Astrocyte (in vitro differentiated cells and primary cell): ENCODE results near the gene UBE2D2. TPM values are rescaled to one million over a fixed set of nuclear protein-coding genes. Genes with fewer than 3 reads are reported as not detected.
"Not testable (repeated sequence)": the region's sequence is repeated elsewhere in the genome, so short reads cannot be mapped to it uniquely, and the experiment has no call there.

Experiments used
- DNase-seq: peaks from one replicate; pipeline ENCODE4 v3.0.0-alpha.2; 2010; ENCODE audit warnings: low read depth
- FAIRE-seq: peaks from 2 replicates; lab custom pipeline; 2011; peaks lifted over from hg19 to GRCh38; lab: Jason Lieb, UNC
- H2AFZ ChIP-seq: 2 replicates; pipeline ENCODE4 v1.6.0; 2012; ENCODE audit warnings: low read depth, low read length, inconsistent platforms
- H3K27ac ChIP-seq: 2 replicates; pipeline ENCODE4 v1.5.1; 2011; ENCODE audit warnings: low read depth, low read length, inconsistent platforms
- H3K27me3 ChIP-seq: 2 replicates; pipeline ENCODE4 v1.6.0; 2011; ENCODE audit warnings: low read length, inconsistent platforms; ENCODE audit not compliant: insufficient read depth
- H3K36me3 ChIP-seq: 2 replicates; pipeline ENCODE4 v1.5.1; 2011; ENCODE audit warnings: low read length, inconsistent platforms; ENCODE audit not compliant: insufficient read depth
- H3K4me1 ChIP-seq: 2 replicates; pipeline ENCODE4 v1.5.1; 2011; ENCODE audit warnings: low read length, inconsistent platforms; ENCODE audit not compliant: insufficient read depth
- H3K4me2 ChIP-seq: 2 replicates; pipeline ENCODE4 v1.6.0; 2012; ENCODE audit warnings: low read length, inconsistent platforms
- H3K4me3 ChIP-seq: 2 replicates; pipeline ENCODE4 v1.5.1; 2011; ENCODE audit warnings: low read depth, mild to moderate bottlenecking, low read length, inconsistent platforms; ENCODE audit not compliant: insufficient read depth
- H3K79me2 ChIP-seq: 2 replicates; pipeline ENCODE4 v1.6.0; 2012; ENCODE audit warnings: mild to moderate bottlenecking, low read length, inconsistent platforms; ENCODE audit not compliant: insufficient read depth
- H3K9ac ChIP-seq: 2 replicates; pipeline ENCODE4 v1.6.0; 2012; ENCODE audit warnings: mild to moderate bottlenecking, low read length, inconsistent platforms
- H3K9me3 ChIP-seq: 2 replicates; pipeline ENCODE4 v1.5.1; 2012; ENCODE audit warnings: low read depth, mild to moderate bottlenecking, low read length, inconsistent platforms; ENCODE audit not compliant: insufficient read depth
- H4K20me1 ChIP-seq: 2 replicates; pipeline ENCODE4 v1.6.0; 2012; ENCODE audit warnings: low read length, inconsistent platforms; ENCODE audit not compliant: insufficient read depth
- H3K27ac Mint-ChIP-seq: one replicate; pipeline ENCODE4 v1.8.0; 2021; ENCODE audit warnings: mild to moderate bottlenecking, mixed read lengths; ENCODE audit not compliant: unreplicated experiment
- H3K27me3 Mint-ChIP-seq: one replicate; pipeline ENCODE4 v1.8.0; 2021; ENCODE audit warnings: low read depth, mixed read lengths; ENCODE audit not compliant: unreplicated experiment
- H3K36me3 Mint-ChIP-seq: one replicate; pipeline ENCODE4 v1.8.0; 2021; ENCODE audit warnings: low read depth, mixed read lengths; ENCODE audit not compliant: unreplicated experiment
- H3K4me1 Mint-ChIP-seq: one replicate; pipeline ENCODE4 v1.8.0; 2021; ENCODE audit warnings: low read depth, mixed read lengths; ENCODE audit not compliant: unreplicated experiment
- H3K4me3 Mint-ChIP-seq: one replicate; pipeline ENCODE4 v1.8.0; 2021; ENCODE audit warnings: mild to moderate bottlenecking, moderate library complexity, mixed read lengths; ENCODE audit not compliant: unreplicated experiment
- H3K9me3 Mint-ChIP-seq: one replicate; pipeline ENCODE4 v1.8.0; 2021; ENCODE audit warnings: mild to moderate bottlenecking, mixed read lengths; ENCODE audit not compliant: unreplicated experiment
- CTCF ChIP-seq: IDR thresholded peaks from 2 replicates; pipeline ENCODE4 v1.5.1; 2011; ENCODE audit warnings: low read depth, mild to moderate bottlenecking, inconsistent platforms, low read length, moderate library complexity; ENCODE audit not compliant: insufficient read depth
- EZH2 ChIP-seq: IDR thresholded peaks from 2 replicates; pipeline ENCODE4 v1.6.1; 2012; ENCODE audit warnings: mild to moderate bottlenecking, low read length, inconsistent platforms; ENCODE audit not compliant: insufficient read depth
- total RNA-seq: library from RNA; stranded (reverse); gene quantifications from 2 replicates; pipeline ENCODE4 v1.2.1, GENCODE V29; 2021

The UBE2D2 gene
- total RNA-seq, 1 donor from 2014 or later = 169 TPM

GRCh38 chr5:139597134-139597533 is 36.0 kb downstream of the UBE2D2 start:
- Mint-ChIP-seq H3K4me1 (peaks cover 16% of the 10 kb centered on the region), H3K9me3 (no peaks in the 10 kb centered on the region), H3K27ac (no peak overlapping the region), H3K27me3 (no peaks in the 10 kb centered on the region), H3K4me3 (no peak overlapping the region), H3K36me3 (peaks cover 7% of the 10 kb centered on the region)
- H4K20me1 ChIP-seq = peaks cover 63% of the 10 kb centered on the region
- H2AFZ ChIP-seq = no peak overlapping the region
- H3K9me3 ChIP-seq = no peaks in the 10 kb centered on the region
- H3K27ac ChIP-seq = no peak overlapping the region
- TF ChIP-seq CTCF (no peak), EZH2 (no peak)
- H3K27me3 ChIP-seq = no peaks in the 10 kb centered on the region
- peaks cover 76% of the 10 kb centered on the region for H3K79me2 ChIP-seq
- H3K4me3 ChIP-seq = no peak overlapping the region
- no peak overlapping the region for H3K9ac ChIP-seq
- DNase-seq (no peak), FAIRE-seq (no peak)
- peaks cover 4% of the 10 kb centered on the region for H3K36me3 ChIP-seq
- H3K4me1 ChIP-seq = peaks cover 14% of the 10 kb centered on the region
- no peak overlapping the region for H3K4me2 ChIP-seq

GRCh38 chr5:139598601-139598965 is 37.4 kb downstream of the UBE2D2 start:
- not testable (repeated sequence) for H3K27ac ChIP-seq, H3K4me3 Mint-ChIP-seq, DNase-seq, H3K4me3 ChIP-seq, H3K27ac Mint-ChIP-seq, H3K4me2 ChIP-seq, H3K9me3 ChIP-seq, H3K27me3 ChIP-seq, H3K27me3 Mint-ChIP-seq, H3K9ac ChIP-seq, H3K9me3 Mint-ChIP-seq, H2AFZ ChIP-seq, FAIRE-seq
- Histone ChIP-seq H4K20me1 (peaks cover 67% of the 10 kb centered on the region), H3K36me3 (peaks cover 13% of the 10 kb centered on the region), H3K4me1 (peaks cover 14% of the 10 kb centered on the region), H3K79me2 (peaks cover 73% of the 10 kb centered on the region)
- peaks cover 14% of the 10 kb centered on the region for H3K4me1 Mint-ChIP-seq
- peaks cover 10% of the 10 kb centered on the region for H3K36me3 Mint-ChIP-seq

GRCh38 chr5:139600336-139600949 is 39.3 kb downstream of the UBE2D2 start:
- H3K4me3 ChIP-seq = no peak overlapping the region
- Mint-ChIP-seq H3K4me3 (no peak overlapping the region), H3K9me3 (no peaks in the 10 kb centered on the region), H3K4me1 (peaks cover 14% of the 10 kb centered on the region), H3K36me3 (peaks cover 10% of the 10 kb centered on the region), H3K27me3 (no peaks in the 10 kb centered on the region), H3K27ac (no peak overlapping the region)
- peak; percentile 39 for FAIRE-seq
- no peaks in the 10 kb centered on the region for H3K27me3 ChIP-seq
- peak overlapping the region; percentile 26 for H3K4me2 ChIP-seq
- H3K79me2 ChIP-seq = peaks cover 69% of the 10 kb centered on the region
- peaks cover 7% of the 10 kb centered on the region for H3K4me1 ChIP-seq
- H3K36me3 ChIP-seq = peaks cover 13% of the 10 kb centered on the region
- TF ChIP-seq CTCF (no peak), EZH2 (no peak)
- peak; percentile 66 for DNase-seq
- no peaks in the 10 kb centered on the region for H3K9me3 ChIP-seq
- peak overlapping the region; percentile 15 for H3K27ac ChIP-seq
- H4K20me1 ChIP-seq = peaks cover 55% of the 10 kb centered on the region
- no peak overlapping the region for H2AFZ ChIP-seq
- no peak overlapping the region for H3K9ac ChIP-seq
